Islet of Langerhans (tissue), 1 donor: ENCODE measurements around the gene NRXN3.
A peak's percentile ranks its signal among the peaks of the same experiment; 100 is the strongest.
"Not testable (repeated sequence)": the region's sequence is repeated elsewhere in the genome, so short reads cannot be mapped to it uniquely, and the experiment has no call there.

ENCODE experiments used
- FAIRE-seq: peaks from one replicate; lab custom pipeline; 2011; peaks lifted over from hg19 to GRCh38; lab: Jason Lieb, UNC

NRXN3 gene

GRCh38 chr14:78491048-78491447, 320.9 kb downstream of the NRXN3 start:
- no peak for FAIRE-seq

- FAIRE-seq, result no peak
These were observed 328.0 kb downstream of the NRXN3 start for GRCh38 chr14:78498062-78498595.

GRCh38 chr14:78501909-78502308, 331.7 kb downstream of the NRXN3 start:
- FAIRE-seq, result no peak

DNA sequence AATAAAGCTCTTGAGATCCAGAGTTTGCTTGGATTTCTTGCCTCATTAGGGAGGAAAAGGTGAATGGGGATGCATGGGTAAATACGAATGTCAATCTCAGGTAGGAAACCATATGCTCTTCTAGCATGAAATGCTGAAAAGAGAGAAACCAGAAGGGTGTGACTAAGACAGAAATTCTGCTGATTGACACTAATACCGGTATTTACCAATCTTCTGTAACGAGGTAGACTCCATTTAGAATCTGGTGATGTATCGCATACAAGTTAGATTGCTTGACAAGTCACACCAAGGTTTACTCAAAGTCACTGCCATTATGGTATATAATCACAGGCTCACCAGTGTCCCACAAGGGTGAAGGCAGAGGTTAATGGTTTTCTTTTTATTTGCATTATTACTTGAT, 337.9 kb downstream of the NRXN3 start:
- no peak for FAIRE-seq

GRCh38 chr14:78509516-78509915, 339.3 kb downstream of the NRXN3 start:
- FAIRE-seq, result no peak

- no peak for FAIRE-seq
These were observed 341.8 kb downstream of the NRXN3 start for GRCh38 chr14:78512021-78512420.

GRCh38 chr14:78519863-78520262, 349.7 kb downstream of the NRXN3 start:
- no peak for FAIRE-seq

- FAIRE-seq, result no peak
These were observed 354.0 kb downstream of the NRXN3 start for GRCh38 chr14:78524196-78524595.

DNA sequence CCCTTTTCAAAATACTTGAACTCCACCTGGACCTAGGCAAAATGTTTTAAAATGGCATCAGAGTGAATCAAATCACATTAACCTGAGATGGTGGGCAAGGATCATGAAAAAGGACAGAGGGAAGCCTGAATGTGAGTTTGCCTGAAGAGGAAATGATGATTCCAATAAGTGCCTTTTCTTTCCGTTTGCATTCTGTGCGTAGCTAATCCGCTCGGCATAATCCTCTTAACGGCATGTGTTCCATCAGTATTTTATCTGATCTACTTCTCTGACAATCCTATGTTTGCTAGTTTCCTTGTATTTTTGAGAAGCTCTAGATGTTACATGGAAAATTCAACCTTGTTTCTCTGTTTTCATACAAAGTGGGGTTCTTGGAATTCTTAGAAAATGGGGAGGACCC, 354.6 kb downstream of the NRXN3 start:
- FAIRE-seq, result no peak

DNA sequence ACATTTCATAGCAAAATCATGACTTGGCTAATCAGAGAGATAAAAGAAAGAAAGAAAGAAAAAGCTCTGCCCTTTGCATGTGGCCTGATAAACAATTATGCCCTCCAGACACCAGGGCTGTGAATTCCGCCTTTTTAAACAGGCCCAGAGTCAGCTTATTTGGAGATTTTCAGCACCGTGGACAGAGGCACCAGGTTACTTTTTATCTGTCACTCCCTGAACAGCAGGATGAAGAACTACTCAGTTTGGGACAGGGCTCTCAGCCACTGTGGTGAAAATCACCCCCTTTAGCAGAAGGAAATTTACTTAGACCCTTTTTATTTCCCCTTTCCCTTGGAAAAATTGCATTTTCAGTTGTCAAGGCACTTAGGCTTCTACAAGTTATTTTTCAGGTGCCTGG, 359.9 kb downstream of the NRXN3 start:
- FAIRE-seq, result no peak

- no peak for FAIRE-seq
These were observed 364.0 kb downstream of the NRXN3 start for GRCh38 chr14:78534141-78534540.

DNA sequence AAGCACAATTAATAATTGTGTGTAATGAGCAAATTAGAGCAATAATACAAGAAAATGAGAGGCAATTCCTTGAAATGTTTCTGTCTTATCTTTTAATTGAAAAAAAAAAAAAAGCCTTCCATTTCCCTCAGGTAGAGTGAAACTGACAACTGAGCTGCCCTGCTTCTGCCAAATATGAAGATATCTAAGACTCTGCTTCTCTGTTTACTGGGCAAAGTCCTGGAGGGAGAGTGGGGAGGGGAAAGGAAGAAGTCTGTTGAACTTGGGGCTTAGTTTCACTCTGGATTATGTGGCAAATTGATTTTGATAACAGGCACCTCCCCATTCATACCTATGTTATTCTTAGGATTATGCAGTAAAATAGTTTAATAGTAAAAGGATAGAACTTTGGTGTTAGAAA, 364.9 kb downstream of the NRXN3 start:
- FAIRE-seq, result no peak

DNA sequence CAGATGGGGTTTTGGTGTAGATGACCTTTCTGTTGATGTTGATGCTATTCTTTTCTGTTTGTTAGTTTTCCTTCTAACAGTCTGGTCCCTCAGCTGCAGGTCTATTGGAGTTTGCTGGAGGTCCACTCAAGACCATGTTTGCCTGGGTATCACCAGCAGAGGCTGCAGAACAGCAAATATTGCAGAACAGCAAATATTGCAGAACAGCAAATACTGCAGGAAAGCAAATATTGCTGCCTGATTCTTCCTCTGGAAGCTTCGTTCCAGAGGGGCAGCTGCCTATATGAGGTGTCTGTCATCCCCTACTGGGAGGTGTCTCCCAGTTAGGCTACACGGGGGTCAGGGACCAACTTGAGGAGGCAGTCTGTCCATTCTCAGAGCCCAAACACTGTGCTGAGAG, 371.6 kb downstream of the NRXN3 start:
- not testable (repeated sequence) for FAIRE-seq

DNA sequence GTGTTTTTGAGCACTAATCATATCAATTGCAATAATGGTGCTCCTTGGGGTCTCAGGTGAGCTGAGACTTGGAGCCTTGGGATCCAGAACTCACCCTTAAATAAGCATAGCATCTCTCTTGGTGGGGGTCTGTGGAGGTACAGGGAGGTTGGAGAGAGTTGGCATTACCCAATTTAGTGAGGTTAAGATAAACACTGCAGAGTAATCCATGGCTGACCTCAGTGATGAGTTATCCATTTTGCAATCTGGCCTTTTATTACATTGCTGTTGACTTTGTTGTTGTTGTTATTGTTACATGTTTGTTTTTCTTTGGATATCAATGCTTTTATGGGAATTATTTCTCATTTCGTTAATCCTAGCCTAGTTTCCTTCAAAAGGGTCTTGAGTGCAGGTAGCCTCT, 373.3 kb downstream of the NRXN3 start:
- FAIRE-seq, result no peak

DNA sequence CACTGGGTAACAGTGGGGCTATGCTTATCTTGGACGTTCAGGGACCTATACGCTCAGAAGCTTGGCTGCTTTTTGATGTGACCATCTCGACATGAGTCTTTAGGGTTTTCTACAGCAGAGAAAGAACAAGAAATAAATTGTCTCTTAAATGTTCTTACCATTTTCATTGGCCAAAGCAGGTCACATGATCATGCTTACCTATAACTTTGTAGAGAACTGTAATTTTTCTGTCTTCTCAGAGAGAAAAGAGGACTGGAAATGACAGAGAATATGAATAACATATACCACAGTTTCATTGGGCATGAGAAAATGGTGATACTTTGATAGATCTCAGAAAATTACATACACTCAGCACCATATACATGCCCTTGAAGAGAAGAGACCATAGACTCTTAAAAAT, 390.9 kb downstream of the NRXN3 start:
- no peak for FAIRE-seq

DNA sequence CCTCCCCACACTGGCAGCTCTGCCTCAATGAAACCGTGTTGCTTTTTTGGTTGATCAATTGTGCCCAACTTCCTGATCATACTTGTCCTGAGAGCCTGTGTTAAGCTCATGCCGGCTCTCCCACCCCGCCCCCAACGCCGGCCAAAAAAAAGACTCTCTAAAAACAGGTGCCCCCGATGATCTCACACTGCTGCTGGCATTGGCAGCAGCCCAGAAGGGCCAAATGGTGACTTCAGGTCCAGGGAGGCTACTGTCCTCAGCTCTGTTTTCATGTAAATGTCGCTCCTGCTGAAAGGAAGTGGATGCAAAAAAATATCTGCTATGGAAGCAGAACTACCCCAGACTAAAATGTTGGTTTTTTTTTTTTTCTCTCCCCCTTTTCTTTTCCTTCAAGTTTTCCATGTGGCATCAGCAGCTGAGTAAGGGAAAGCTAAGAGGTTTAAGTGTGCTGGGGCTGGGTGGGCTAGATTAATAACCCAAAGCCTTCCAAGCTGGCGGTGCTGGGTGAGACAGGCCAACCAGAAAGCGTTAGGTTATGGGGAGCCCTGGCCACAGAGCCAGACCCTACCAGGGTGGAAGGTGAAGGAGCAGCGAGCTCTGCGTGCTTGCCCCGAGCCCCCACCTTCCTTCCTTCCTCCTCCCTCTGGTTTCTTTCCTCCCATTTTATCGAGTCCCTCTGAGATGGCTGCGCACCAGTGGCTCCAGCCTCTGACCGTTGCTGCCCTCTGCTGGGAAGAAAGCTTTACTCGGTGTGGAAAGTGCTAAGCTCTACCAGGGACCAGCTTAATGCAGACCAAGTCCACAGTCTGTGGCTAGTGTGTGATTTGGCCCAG, 396.1 kb downstream of the NRXN3 start:
- FAIRE-seq, result peak; percentile 73

GRCh38 chr14:78566859-78567172, 396.6 kb downstream of the NRXN3 start:
- FAIRE-seq, result no peak

GRCh38 chr14:78567343-78567742, 397.2 kb downstream of the NRXN3 start:
- FAIRE-seq, result no peak

DNA sequence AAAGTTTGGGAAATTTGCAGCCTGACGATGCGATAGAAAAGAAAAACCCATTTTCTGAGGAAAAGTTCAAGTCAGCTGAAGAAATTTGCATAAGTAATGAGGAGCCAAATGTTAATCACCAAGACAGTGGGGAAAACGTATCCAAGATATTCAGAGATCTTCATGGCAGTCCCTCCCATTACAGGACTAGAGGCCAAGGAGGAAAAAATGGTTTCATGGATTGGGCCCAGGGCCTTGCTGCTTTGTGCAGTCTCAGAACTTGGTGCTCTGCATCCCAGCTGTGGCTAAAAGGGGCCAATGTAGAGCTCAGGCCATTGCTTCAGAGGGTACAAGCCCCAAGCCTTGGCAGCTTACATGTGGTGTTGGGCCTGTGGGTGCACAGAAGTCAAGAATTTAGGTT, 403.6 kb downstream of the NRXN3 start:
- FAIRE-seq, result not testable (repeated sequence)

DNA sequence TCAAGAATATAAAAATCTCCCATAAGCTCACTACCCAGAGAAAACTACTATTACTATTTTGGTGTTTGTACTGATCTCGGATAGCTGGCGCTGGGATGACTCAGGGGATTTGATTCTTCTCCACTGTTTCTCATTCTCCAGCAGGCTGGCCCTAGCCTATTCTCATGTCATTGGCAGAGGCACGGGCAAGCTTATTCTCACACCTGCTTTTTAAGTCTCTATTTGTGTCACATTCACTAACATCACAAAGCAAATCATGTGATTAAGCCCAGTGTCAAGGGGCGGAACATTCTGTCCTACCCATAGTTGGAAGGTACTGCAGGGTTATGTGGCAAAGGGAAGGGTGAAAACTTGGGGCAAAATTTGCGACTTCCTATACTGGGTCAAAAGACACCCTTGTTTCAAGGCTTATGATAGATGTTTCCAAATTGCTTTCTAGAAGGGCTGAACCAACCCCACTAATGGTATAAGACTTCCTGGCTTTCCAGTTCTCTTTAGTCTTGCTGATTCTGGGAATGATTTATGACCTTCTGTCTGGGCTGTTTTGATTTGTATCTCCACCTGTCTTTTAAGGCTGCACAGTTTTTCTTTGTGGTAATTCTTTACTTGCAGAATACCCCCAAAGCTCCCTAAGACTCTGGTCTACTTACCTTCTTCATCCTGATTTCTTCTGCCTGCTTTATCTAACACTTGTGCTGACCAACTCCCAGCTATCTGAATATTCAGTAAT, 406.4 kb downstream of the NRXN3 start:
- no peak for FAIRE-seq

DNA sequence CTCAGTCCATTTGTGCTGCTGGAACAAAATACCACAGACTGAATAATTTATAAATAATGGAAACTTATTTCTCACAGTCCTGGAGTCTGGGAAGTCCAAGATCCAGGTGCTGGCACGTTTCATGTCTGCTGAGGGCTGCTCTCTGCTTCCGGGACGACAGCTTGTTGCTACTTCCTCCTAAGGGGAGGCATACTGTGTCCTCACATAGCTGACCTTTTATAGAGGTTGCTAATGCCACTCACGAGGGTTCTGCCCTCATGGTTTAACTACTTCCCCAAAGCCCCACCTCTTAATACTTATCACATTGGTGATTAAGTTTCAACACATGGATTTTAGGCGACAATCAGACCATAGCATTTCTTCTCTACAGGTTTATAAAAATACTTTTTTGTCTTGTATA, 411.1 kb downstream of the NRXN3 start:
- no peak for FAIRE-seq

GRCh38 chr14:78586681-78587080, 416.5 kb downstream of the NRXN3 start:
- no peak for FAIRE-seq

GRCh38 chr14:78588906-78589305, 418.7 kb downstream of the NRXN3 start:
- FAIRE-seq, result no peak
